GM12892 (cell line): ENCODE results near the gene GNG10.

Experiments used
- POLR2A ChIP-seq: IDR thresholded peaks from 2 replicates; pipeline ENCODE4 v1.6.1; 2011; ENCODE audit warnings: low read depth, low read length, control low read depth
- POLR2AphosphoS5 ChIP-seq: IDR thresholded peaks from 2 replicates; pipeline ENCODE4 v1.6.1; 2011; ENCODE audit warnings: low read depth, low read length, control low read depth
- TAF1 ChIP-seq: IDR thresholded peaks from 2 replicates; pipeline ENCODE4 v1.6.1; 2011; ENCODE audit warnings: low read depth, mild to moderate bottlenecking, control low read depth, low read length, borderline replicate concordance

DNA sequence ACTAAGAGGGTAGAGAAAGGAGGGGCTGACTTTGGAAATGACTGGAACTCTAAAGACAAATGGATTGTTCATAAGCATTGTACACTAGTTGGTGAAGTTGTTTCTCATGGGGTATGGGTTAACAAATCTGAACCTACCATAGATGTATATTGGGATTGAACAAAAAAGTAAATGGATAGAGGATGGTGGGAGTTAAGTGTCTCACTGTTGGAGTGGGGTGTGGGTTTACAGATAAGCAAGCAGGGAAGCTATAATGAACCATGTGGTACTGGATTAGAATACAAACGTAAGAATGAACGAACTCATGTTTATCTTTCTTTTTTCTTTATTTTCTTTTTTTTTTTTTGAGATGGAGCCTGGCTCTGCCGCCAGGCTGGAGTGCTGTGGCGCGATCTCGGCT lies 17.8 kb downstream of the GNG10 start:
- TF ChIP-seq POLR2A (no peak), POLR2AphosphoS5 (no peak), TAF1 (no peak)
